ENCODE measurements around the gene IMPG2.

IMPG2 gene

GRCh38 chr3:101240719-101241399, 79.5 kb downstream of the IMPG2 start:
- no peak for DNase-seq (ENCODE audit: low spot score)

- DNase-seq (ENCODE audit: low spot score): no peak
These were observed 85.3 kb downstream of the IMPG2 start for GRCh38 chr3:101235048-101235447.

- DNase-seq (ENCODE audit: low spot score): no peak
These were observed 89.8 kb downstream of the IMPG2 start for GRCh38 chr3:101230618-101231017.

DNA sequence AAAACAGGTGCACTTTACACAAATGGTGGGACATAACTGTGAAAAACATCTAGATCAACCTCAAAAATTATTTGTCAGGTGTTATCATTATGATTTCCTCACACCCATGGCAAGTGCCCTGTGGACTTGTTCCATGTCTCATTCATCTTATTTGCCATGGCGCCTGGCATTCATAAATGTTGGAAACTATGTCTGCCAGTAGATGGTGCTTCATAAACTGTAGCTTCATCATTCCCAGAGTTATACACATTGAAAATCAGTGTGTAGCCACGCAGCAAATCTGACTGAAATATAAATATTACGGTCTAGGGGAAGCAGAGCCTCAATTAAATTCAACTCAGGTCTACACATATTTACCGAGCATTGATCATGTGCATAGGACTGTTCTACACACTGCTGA, 90.7 kb downstream of the IMPG2 start:
- DNase-seq (ENCODE audit: low spot score): no peak

- no peak for DNase-seq (ENCODE audit: low spot score)
These were observed 91.9 kb downstream of the IMPG2 start for GRCh38 chr3:101228441-101228840.

GRCh38 chr3:101224739-101225138, 95.6 kb downstream of the IMPG2 start:
- DNase-seq (ENCODE audit: low spot score): no peak

DNA sequence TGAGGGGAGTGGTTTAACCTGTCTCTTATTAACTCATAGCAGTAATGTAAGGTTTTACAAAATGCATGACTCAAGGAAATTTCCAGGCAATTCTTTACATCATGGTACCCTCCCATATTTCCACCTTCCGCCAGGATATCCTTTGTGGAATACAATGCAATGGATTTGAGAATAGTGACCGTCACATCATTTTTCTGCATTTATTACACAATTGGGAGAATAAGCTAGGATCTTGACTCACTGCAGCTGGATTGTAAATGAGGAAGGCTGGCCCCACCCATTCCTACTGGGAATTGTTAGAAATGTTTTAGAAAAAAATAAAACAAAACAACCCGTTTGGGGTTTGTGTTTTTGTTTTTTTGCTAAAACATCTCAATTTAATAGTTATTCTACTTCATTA, 97.4 kb downstream of the IMPG2 start:
- DNase-seq (ENCODE audit: low spot score): no peak

- no peak for DNase-seq (ENCODE audit: low spot score)
These were observed 100.4 kb downstream of the IMPG2 start for GRCh38 chr3:101219842-101220560.

DNA sequence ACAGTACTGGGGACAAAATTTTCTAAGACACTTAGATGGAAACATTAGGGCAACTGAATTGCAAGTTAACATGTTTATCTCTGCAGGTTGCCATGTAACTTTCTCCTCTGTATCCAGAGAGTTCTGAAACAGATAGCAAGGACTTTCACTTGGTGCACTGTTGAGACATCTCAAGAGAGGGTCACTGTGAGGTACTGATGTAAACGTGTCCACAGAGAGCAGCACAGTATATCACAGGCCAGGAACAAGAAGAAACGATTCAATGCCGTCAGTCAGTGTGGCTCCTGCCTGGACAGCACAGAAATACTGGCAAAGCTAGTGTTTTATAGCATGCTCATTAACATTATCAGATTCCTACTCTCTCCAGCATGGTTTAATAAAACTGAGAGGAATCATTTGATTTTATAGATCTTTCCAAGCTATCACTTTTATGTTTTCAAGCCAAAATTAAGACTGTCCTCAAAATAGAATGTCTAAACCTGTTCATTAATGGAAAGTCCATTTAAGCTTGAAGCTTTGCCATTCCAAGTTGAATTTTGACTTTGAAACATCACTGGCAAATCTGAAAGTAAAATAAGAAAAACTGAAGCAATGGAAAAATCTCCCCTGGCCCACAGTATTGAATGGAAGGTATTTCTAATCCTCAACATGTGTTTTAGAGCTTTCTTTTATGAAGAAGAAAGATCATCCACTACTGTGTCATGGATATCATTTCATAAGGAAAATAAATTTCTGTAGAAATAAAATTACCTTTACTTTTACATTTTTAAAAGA, 102.7 kb downstream of the IMPG2 start:
- no peak for DNase-seq (ENCODE audit: low spot score)

DNA sequence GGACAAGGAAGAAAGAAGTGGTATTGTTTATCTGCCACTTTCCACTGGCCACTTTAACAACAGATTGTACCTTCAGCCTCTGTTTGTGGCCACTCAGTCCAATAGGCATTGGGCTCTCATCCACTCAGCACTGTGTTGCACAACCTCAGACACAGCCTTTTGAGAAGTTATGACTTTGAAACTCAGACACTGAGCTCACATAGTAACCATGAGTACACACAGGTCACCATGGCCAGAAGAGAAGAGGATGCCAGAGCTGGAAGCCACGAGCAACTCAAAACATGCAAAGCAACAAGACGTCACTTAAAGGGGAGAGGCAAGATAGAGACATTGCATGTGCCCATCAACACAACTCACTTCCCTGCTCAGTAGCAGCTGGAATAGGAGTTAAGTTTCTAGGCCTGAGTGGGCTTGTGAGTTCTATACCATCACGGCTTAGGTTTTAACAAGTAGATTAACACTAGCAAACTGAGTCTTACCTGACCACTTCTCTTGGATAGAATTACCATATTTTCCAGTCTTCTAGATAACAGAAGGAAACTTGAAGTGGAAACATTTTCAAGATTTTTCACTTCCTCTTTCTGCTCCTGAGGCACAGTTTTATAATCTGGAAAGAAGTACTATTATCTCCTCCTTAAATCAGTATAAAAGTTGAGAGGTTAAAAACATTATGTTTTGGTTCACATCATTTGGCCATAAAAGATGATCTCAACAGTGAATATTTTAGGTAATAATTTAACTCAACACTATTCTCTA, 103.5 kb downstream of the IMPG2 start:
- no peak for DNase-seq (ENCODE audit: low spot score)

DNA sequence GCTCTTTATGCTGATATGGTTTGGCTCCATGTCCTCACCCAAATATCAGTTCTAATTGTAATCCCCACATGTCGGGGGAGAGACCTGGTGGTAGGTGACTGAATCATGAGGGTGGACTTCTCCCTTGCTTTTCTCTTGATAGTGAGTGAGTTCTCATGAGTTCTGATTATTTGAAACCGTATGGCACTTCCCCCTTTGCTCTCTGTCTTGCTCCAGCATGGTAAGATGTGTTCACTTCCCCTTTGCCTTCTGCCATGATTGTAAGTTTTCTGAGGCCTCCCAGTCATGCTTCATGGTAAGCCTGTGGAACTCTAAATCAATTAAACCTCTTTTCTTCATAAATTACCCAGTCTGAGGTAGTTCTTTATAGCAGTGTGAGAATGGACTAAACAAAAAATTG, 107.6 kb downstream of the IMPG2 start:
- DNase-seq (ENCODE audit: low spot score): no peak

DNA sequence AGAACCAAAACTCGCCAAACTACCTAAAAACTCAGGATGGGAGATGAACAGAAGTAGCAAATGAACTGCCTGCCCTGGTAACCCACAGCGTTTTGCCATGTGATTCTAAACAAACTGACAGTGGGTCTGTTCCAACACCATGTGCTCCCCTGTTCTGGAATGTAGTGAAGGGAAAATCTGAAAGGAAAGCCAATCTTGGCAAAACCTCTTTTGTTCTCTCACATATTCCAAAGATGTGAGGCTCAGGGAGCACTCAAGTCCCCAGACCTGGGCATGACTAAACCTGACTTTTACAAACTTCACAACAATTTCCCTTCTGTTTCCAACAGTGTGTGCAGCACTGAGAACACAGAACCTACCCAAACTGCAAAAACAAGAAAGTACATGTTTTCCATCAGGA, 116.1 kb downstream of the IMPG2 start:
- no peak for DNase-seq (ENCODE audit: low spot score)

GRCh38 chr3:101203411-101203810, 117.0 kb downstream of the IMPG2 start:
- DNase-seq (ENCODE audit: low spot score): no peak

DNA sequence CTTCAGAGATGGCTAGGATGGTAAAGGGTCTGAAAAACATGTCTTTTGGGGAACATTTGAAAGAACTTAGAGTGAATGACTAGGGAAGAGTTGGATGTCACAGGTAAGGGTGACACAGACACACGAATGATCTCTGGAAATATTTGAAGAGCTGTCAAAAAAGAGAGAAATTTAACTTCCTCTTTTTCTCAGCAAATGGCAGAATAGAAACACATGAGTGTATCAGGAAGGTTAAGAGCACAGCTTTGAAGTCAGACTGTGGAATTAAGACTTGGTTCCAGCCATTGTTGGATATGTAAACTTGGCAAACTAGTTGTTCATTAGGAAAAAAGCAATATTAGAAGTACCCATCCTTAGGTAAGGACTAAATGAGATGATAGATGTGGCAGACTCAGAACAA, 117.7 kb downstream of the IMPG2 start:
- DNase-seq (ENCODE audit: low spot score): no peak

DNA sequence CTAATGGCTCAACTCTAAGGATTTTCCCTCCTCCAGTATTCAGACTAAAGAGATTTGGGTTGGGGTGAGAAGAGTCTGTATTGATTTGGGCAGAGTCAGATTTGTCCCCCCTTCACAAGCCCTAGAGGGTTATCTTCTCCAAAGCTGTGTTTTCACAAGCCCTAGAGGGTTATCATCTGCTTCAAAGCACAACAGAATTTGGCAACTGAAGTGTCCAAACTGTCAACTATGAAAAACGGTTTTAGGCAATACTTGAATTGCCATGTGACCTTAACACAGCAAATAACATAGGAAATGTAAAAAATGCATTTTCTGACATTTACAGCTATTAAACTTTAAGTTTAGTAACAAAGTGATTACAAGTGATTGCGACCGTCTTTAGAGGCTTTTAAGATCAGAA, 119.9 kb downstream of the IMPG2 start:
- no peak for DNase-seq (ENCODE audit: low spot score)

DNA sequence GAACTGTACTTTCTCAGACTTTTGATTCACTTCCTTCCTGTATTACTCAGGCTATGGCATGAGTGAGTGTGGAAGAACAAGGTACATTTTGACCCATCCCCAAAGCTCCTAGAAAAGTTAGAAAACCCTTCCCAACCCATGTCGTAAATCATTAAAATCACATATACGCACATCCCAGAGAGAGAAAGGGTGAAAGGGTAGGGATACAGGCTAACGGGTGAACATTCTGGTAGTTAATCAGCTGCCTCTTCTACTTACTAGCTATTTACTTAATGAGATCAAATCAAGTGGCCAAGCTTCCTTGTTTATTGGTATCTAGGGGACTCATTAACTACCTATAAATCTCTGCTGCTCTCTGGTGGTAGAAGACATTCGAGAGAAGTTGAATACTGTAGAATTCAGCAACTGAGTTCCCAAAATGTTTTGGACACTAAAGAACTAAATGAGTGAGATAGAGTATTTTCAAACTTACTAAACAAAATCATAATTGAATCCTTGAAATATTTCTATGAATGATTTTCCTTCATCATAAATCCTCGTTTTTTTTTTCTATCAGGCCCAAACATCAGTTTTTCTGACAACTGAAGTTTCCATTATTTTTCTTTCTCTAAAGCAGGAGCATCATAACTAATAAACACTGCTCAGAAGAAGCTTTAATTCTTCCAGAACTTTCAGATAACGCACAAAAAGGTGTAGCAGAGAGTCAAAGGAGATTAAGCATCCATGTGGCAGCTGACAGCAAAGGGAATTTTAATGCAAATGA, 124.2 kb downstream of the IMPG2 start:
- peak; percentile 44 for DNase-seq (ENCODE audit: low spot score)

DNA sequence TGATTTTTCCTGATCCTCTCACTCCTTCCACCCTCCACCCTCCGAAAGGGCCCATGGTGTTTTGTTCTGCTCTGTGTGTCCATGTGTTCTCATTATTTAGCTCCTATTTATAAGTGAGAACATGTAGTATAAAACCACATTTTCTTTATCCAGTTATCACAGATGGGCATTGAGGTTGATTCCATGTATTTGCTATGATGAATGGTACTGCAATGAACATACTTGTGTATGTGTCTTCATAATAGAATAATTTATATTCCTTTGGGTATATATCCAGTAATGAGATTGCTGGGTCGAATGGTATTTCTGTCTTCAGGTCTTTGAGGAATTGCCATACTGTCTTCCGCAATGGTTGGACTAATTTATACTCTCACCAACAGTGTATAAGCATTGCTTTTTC, 126.0 kb downstream of the IMPG2 start:
- DNase-seq (ENCODE audit: low spot score): no peak

- DNase-seq (ENCODE audit: low spot score): no peak
These were observed 126.4 kb downstream of the IMPG2 start for GRCh38 chr3:101193957-101194356.

GRCh38 chr3:101189796-101190195, 130.6 kb downstream of the IMPG2 start:
- DNase-seq (ENCODE audit: low spot score): no peak

- no peak for DNase-seq (ENCODE audit: low spot score)
These were observed 131.2 kb downstream of the IMPG2 start for GRCh38 chr3:101189176-101189575.

DNA sequence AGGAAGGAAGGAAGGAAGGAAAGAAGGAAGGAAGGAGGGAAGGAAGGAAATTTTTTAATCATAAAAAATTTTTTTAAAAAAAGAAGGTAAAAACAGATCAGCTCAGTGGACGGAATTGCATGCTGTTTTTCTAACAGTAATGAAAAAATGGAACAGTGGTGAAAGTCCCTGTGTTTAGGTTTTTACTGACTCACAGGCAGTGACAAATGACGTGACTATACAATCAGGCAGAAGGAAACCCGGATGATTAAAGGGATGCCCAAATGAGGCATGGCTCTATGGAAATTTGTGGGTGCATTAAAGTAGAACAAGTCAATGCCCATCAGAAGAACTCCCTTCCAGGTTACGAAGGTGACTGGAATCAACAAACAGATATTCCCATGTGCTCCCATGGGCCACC, 135.0 kb downstream of the IMPG2 start:
- DNase-seq (ENCODE audit: low spot score): no peak

DNA sequence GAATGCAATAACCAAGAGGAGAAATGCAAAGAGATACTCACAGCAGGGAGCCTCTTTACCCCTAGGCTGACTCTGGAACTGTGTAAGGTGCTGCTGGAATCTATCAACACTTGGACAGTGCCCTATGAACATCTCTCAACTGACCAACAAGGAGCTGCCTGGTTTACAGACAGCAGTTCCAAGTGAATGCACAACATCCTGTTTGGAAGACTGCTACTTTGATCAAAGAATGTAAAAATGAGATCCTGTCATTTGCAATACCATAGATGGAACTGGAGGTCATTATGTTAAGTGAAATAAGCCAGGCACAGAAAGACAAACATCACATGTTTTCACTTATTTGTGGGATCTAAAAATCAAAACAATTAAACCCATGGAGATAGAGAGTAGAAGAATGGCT, 136.3 kb downstream of the IMPG2 start:
- DNase-seq (ENCODE audit: low spot score): no peak
